HG02642 (cell line): ENCODE results near the gene TRIM5.
"Not testable (repeated sequence)": the region's sequence is repeated elsewhere in the genome, so short reads cannot be mapped to it uniquely, and the experiment has no call there.

Source experiments
- ATAC-seq: cut with Tn5 transposase; IDR thresholded peaks from one replicate; pipeline ENCODE4 v1.9.1; 2021; ENCODE audit warnings: mild to moderate bottlenecking; ENCODE audit not compliant: unreplicated experiment, poor library complexity

TRIM5 gene

DNA sequence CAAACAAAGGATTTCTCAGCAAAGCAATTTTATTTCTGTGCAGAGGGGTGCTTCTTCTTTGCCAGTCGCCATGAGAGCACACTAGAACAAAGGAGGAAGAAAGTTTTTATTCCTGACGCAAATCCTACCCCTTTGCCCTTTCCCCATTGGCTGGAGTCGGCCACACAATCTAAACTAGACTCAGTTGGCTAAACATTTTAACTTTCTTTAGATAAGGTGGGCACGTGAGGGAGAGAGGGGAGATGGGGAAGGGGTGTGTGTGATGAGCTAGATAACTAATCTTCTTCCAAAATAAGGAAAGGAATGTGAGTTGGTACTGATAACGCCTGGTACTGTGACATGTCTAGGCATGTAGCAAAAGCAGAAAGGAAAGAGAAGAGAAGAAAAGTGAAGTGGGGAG, 5.3 kb upstream of the TRIM5 start:
- ATAC-seq = no peak

DNA sequence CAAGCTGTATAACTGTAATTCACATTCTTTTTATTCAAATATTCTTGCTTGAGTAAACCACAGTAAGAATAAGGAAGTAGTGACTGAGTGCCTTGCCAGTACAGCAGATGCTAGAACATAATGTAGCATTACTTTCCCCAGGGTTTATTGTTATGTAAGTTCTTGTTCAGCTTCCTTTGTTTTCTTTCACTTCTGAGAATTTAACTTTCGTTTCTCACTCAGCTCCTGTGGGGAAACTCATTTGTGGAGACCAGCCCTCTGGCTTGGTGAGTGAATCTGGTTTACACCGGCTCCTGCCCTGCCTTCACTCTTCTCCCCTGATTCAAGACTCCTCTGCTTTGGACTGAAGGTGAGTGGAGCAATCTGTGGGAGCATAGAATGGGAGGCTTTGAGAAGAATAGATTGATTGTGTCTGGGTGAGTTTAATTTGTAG, 4.7 kb upstream of the TRIM5 start, which contains the start of gene TRIM22:
TSS of gene TRIM22 (plus strand) at position 240 of the 433 bp plus-strand sequence. CDS start 6,443 bp downstream, outside the sequence.
- ATAC-seq = peak; percentile 72

DNA sequence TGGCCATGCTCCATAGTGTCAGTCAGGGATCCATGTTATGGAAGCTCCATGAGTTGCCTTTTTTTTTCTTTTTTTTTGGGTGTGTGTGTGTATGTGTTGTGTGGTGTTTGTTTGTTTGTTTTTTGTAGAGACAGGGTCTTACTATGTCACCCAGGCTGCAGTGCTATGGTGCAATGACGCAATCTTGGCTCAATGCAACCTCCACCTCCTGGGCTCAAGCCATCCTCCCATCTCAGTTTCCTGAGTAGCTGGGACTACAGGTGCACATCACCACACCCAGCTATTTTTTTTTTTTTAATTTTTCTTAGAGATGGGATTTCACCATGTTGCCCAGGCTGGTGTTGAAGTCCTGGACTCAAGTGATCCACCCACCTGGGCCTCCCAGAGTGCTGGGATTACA, 3.6 kb upstream of the TRIM5 start:
- no peak for ATAC-seq

DNA sequence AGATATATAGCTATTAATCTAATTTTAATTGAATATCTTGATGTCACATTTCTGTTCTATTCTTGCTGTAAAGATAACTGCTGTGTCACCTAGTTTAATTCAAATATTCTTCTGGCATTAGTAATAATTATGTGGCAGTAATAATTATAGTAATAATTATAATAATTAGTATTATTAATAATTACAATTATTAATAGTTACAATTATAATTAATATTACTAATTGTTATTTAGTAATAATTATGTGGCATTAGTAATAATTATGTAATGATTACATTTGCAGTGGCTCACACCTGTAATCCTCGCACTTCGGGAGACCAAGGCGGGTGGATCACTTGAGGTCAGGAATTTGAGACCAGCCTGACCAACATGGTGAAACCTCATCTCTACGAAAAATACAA, 1.6 kb upstream of the TRIM5 start:
- no peak for ATAC-seq

DNA sequence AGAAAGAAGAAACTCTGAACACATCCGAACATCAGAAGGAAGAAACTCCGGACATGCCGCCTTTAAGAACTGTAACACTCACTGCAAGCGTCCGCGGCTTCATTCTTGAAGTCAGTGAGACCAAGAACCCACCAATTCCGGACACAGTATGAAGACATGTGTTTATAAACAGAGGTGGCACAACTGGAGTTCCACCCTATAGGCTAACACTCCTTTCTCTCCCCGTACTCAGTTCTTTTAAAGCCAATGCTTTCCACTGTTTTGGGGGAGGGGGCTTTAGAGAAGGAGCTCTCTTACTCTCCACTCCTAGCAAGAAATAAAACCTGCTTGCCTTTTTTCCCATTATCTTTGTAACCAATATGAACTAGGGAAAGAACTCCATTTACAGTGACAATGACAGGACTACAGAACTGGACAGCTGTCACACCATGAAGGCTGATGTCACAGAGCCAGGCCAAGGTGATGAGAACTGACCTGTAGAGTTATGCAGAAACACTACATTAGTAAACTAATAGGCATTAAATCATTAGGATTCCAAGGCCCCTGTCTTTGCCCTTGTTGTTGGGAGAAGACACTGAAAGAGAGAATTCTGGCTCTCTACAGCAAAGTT, 733 bp downstream of the TRIM5 start:
- ATAC-seq = peak; percentile 21

DNA sequence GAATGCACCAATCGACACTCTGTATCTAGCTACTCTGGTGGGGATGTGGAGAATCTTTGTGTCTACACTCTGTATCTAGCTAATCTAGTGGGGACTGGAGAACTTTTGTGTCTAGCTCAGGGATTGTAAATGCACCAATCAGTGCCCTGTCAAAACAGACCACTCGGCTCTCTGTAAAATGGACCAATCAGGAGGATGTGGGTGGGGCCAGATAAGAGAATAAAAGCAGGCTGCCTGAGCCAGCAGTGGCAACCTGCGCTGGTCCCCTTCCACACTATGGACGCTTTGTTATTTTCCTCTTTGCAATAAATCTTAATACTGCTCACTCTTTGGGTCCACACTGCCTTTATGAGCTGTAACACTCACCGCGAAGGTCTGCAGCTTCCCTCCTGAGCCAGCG, 1.3 kb downstream of the TRIM5 start:
- not testable (repeated sequence) for ATAC-seq

DNA sequence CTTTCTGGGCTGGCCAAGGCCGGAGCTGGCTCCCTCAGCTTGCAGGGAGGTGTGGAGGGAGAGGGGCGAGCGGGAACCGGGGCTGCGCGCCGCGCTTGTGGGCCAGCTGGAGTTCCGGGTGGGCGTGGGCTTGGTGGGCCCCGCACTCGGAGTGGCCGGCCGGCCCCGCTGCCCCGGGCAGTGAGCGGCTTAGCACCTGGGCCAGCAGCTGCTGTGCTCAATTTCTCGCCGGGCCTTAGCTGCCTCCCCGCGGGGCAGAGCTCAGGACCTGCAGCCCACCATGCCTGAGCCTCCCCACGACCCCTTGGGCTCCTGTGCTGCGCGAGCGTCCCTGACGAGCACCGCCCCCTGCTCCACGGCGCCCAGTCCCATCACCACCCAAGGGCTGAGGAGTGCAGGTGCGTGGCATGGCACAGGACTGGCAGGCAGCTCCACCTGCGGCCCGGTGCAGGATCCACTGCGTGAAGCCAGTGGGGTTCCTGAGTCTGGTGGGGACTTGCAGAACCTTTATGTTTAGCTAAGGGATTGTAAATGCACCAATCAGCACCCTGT, 1.9 kb downstream of the TRIM5 start:
- ATAC-seq = not testable (repeated sequence)

DNA sequence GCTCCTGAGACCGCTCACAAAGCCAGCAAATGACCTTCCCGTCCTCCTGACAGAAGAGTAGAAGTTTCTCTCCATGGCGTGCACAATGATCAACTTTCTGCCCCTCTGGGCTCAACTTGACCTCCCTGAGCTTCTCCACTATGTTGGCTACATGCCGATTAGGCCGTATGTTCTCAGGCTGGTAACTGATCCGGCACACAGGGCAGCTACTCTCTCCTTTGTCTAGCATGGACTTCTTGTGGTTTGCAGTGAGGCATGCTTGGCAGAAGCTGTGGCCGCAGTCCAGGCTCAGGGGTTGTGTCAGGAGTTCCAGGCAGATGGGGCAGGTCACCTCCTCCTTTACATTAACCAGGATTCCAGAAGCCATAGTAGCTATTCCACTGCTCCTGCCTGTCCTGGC, 5.1 kb downstream of the TRIM5 start:
- ATAC-seq = no peak

DNA sequence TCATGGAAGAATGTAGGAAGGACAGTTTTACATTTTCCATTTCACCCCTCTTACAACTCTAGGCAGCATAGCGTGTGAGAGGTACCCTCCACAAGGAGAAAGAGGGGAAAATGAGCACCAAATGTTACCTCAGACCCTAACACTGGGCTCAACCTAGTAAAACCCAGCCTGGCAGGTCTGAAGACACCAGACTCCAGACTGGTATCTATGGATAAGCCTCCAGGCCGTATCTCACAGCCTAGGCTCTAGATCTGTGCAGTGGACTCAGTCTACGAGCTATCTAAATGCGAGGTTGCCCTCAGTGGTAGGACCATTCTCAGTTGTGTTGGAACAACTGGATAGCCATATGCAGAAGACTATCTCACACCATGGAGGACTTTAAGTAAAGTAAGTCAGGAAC, 10.5 kb downstream of the TRIM5 start:
- ATAC-seq = no peak

DNA sequence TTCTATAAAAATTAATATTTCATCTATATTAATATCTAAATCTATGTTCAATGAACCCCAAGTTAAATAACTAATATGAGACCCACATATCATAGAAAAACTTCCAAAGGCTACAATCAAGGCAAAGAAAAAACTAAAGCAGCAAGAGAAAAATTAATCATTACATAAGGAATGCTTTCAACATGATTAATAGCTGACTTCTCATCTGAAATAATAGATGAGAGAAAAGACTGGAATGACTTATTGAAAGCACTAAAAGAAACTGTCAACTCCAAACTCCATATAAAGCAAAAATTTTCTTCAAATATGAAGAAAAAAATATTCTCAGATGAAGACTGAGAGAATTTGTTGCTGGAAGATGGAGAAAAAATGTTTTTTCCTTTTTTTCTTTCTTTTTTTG, 13.0 kb downstream of the TRIM5 start:
- no peak for ATAC-seq

DNA sequence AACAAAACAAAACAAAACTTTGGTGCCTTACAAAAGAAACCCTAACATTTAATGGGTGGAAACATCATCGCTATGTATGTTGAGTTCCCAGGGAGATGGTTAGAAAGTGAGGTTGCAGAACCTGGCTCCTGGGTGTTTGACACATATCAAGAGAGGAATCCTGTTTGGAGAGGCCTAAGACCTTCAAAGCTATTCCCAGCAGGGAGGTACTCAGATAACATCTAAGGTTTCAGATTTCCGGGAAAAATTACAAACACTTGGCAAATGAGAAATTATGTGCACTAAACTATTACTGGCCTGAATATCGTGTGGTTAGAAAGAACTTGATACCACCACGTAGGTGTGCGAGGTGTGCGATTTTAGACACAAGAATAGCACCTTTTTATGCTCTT, 18.5 kb downstream of the TRIM5 start:
- ATAC-seq = no peak

DNA sequence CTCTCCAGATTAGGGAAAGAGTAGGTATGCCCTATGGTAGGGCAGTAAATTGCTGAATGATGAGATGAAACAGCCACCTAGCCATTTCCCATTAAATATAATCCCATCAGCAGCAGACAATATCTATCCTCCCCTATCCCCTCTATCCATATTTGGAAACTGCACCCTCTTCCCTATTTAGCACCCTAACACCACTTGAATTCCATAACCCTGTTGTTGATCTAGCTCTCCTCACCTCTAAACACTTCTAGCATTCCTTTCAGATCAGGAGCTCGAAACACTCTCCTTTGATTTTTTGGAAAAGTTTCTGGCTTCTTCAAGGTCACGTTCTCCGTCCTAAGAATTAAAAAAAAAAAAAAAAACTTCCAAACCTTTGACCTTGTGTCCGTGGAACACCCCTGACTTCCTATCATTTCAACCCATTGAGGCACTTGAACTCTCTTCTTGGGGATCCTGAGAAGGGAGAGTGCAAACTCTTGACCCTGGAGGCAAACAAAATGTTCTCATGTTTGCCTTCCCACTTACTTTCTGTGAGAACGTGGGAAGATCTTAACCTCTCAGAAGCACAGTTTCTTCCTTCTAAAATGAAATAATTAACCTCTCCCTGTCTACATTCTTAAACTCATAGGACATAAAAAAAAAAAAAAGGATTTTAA, 19.0 kb downstream of the TRIM5 start:
- ATAC-seq = no peak

DNA sequence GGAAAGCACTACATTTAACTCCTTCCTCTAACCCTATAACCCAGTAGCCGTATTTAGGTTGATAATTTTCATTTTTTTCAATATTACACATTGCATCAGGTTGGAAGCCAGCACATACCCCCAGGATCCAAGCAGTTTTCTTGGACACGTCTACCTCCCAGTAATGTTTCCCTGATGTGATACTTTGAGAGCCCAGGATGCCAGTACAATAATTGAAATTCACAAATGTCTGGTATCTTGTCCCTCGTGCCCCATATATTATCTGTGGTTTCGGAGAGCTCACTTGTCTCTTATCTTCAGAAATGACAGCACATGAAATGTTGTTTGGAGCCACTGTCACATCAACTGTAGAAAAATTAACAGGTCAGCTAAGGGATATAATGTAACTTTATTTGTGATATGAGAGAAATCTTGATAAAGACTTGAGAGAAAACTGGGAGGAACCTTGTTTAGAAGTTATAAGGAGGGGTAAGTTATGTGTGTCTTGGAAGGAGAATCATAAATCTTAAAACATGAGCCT, 19.8 kb downstream of the TRIM5 start:
- ATAC-seq = no peak

DNA sequence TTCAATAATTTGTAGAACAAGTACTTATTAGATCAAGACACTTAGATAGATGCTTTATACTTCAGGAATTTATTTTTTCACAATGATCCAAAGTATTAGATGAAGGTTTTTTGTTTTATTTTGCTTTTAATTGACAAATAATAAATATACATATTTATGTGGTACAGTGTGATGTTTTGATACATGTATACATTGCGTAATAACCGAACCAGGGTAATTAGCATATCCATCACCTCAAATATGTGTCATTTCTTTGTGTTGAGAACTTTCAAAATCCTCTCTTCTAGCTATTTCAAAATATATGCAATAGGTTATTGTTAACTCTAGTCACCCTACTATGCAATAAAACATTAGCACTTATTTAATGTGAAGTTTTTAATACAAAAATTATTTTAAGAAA, 21.4 kb downstream of the TRIM5 start:
- ATAC-seq = no peak

DNA sequence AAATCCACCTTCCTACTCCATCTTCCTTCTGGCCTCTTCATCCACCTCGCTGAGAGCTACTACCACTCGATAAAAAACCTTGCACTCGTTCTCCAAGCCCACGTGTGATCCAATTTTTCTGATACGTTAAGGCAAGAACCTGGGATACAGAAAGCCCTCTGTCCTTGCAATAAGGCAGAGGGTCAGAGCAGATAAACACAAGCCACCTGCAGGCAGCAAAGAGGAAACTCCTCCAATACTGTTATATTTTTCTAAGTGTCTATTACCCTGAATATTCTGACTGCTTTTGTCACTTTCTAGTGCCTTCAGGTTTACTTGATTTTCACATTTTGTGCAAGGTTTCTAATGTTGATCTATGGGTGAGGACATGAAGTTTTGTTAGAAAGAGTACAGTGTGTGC, 26.6 kb downstream of the TRIM5 start:
- no peak for ATAC-seq

DNA sequence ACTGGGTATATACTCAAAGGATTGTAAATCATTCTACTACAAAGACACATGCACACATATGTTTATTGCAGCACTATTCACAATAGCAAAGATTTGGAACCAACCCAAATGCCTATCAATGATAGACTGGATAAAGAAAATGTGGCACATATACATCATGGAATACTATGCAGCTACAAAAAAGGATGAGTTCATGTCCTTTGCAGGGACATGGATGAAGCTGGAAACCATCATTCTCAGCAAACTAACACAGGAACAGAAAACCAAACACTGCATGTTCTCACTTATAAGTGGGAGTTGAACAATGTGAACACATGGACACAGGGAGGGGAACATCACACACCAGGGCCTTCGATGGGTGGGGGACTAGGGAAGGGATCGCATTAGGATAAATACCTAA, 27.9 kb downstream of the TRIM5 start:
- not testable (repeated sequence) for ATAC-seq

DNA sequence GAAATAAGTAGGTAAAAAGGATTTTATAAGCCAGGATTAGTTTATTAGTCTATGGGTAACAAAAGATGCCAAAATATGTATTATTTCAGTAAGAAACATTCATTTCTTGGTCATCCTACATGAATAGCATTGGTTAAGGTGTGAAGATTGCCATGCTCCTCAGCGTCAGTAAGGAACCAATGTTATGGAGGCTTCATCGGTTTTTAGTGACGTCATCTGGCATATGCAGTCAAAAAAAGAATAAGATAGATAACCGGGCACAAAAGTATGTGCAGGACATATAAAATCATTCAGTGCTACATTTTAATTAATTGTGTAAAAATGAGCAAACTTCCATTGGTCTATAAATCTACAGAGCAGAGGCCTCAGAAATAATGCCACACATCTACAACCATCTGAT, 29.4 kb downstream of the TRIM5 start:
- ATAC-seq = no peak

DNA sequence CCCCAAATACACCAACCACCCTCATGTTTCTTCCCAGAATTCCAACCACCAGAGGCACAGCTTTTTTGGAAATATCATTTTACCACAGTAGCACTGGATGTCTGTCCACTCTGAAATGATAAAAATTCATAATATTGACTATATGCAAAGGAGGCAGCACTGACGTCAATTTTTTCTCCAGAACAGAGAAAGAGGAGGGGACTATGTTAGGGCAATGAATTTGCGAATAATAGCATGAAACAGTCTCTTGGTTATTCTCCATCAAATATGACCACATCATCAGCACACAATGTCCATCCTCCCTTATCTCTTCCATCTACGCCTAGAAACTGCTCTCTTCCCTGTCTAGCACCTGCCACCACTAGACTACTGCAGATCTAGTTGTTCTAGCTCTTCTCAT, 38.7 kb downstream of the TRIM5 start:
- no peak for ATAC-seq

DNA sequence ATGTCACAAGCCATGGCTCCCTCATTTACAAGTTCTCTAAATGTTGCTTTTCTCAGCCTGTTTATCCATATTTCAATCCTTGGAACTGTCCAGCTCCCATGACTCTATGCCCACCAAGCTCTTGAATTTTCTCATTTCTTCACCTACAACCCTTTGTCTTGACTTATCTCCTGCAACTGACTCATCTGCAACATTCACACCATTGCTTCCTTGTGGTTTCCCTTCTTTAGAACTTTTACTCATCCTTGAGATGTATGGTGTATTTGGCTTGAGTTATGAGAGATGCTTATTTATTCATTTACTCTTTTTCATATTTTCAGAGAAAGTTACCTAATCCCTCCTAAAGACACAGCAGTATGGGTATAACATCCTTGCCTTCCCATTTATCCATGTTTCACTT, 41.3 kb downstream of the TRIM5 start:
- ATAC-seq = no peak

DNA sequence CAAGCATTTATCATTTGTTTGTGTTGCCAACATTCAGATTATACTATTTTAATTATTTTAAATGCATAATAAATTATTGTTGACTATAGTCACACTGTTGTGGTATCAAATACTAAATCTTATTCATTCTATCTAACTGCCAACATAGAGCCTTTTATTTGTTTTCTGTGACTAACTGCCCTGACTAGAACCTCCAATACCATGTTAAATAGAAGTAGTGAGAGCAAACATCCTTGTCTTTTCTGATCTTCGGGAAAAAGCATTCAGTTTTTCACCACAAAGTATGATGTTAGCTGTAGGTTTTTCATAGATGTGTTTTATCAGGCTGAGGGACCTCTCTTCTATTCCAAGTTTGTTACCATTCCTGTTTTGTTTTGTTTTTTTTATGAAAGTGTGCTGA, 44.9 kb downstream of the TRIM5 start:
- ATAC-seq = no peak

DNA sequence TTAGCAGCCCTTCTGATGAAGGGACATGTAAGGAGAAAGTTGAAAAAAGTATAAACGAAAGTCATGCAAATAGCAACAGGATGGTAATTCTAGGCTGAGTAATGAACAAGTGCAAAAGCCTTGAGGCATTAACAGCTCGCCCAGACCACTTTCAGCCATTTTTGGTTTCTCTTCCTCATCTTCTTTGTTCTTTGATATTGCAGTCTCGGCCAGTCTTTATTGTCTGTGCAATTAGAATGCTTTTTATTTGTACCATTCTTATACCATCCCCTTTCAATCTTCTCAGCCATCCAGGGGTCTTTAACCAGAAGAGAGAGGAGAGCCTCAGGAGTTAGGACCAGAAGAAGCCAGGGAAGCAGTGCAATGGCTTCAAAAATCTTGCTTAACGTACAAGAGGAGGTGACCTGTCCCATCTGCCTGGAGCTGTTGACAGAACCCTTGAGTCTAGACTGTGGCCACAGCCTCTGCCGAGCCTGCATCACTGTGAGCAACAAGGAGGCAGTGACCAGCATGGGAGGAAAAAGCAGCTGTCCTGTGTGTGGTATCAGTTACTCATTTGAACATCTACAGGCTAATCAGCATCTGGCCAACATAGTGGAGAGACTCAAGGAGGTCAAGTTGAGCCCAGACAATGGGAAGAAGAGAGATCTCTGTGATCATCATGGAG, 52.8 kb downstream of the TRIM5 start:
- peak; percentile 96 for ATAC-seq
